Loucy (cell line): ENCODE results near the gene PLA2G4F.

Experiments used
- H2AFZ ChIP-seq: fragments of 200-600 bp; sonication (generic); 2 replicates; pipeline ENCODE4 v1.6.0; 2016; ENCODE audit warnings: antibody characterized with exemption, mild to moderate bottlenecking, low read length, moderate library complexity
- H3F3A ChIP-seq: fragments of 200-600 bp; 2 replicates; pipeline ENCODE4 v1.6.0; 2016; ENCODE audit warnings: antibody characterized with exemption, low read depth, mild to moderate bottlenecking
- H3K27me3 ChIP-seq: fragments of 200-600 bp; sonication (generic); 2 replicates; pipeline ENCODE4 v1.6.1; 2014; ENCODE audit warnings: low read length, mild to moderate bottlenecking; ENCODE audit not compliant: insufficient read depth, poor library complexity, severe bottlenecking
- H3K36me3 ChIP-seq: fragments of 200-600 bp; sonication (generic); 2 replicates; pipeline ENCODE4 v1.6.1; 2016; ENCODE audit warnings: low read length; ENCODE audit not compliant: insufficient read depth
- H3K4me1 ChIP-seq: fragments of 200-600 bp; sonication (generic); 2 replicates; pipeline ENCODE4 v1.5.1; 2014; ENCODE audit warnings: low read length, mild to moderate bottlenecking; ENCODE audit not compliant: insufficient read depth, poor library complexity, severe bottlenecking
- H3K4me2 ChIP-seq: fragments of 200-600 bp; sonication (generic); 2 replicates; pipeline ENCODE4 v1.6.0; 2014; ENCODE audit warnings: antibody characterized with exemption, low read length, low read depth, mild to moderate bottlenecking; ENCODE audit not compliant: poor library complexity, severe bottlenecking
- H3K4me3 ChIP-seq: fragments of 200-600 bp; sonication (generic); 2 replicates; pipeline ENCODE4 v1.5.1; 2014; ENCODE audit warnings: low read length, mild to moderate bottlenecking, mixed read lengths; ENCODE audit not compliant: poor library complexity, severe bottlenecking
- H3K79me2 ChIP-seq: fragments of 200-600 bp; sonication (generic); 2 replicates; pipeline ENCODE4 v1.6.1; 2014; ENCODE audit warnings: low read length; ENCODE audit not compliant: insufficient read depth
- H3K9ac ChIP-seq: fragments of 200-600 bp; sonication (generic); 2 replicates; pipeline ENCODE4 v1.6.0; 2014; ENCODE audit warnings: mild to moderate bottlenecking, low read depth, low read length, moderate library complexity; ENCODE audit not compliant: poor library complexity, severe bottlenecking
- H3K9me2 ChIP-seq: fragments of 200-600 bp; sonication (generic); replicated peaks from 2 replicates; pipeline ENCODE4 v1.6.1; 2016; ENCODE audit warnings: low read depth, low read length, mixed read lengths
- H3K9me3 ChIP-seq: fragments of 200-600 bp; sonication (generic); 2 replicates; pipeline ENCODE4 v1.6.1; 2014; ENCODE audit warnings: mild to moderate bottlenecking, antibody characterized with exemption, low read length, low read depth; ENCODE audit not compliant: insufficient read depth
- H4K20me1 ChIP-seq: fragments of 200-600 bp; sonication (generic); 2 replicates; pipeline ENCODE4 v1.6.0; 2014; ENCODE audit warnings: antibody characterized with exemption, low read length, mild to moderate bottlenecking; ENCODE audit not compliant: insufficient read depth, poor library complexity, severe bottlenecking
- EZH2phosphoT487 ChIP-seq: fragments of 200-600 bp; IDR thresholded peaks from 2 replicates; pipeline ENCODE4 v1.6.1; 2018; ENCODE audit warnings: antibody characterized with exemption, mild to moderate bottlenecking, moderate library complexity, borderline replicate concordance
- TF ChIP-seq, protein P1 (sequence below): fragments of 200-600 bp; sonication (generic); conservative IDR thresholded peaks from 2 replicates; pipeline ENCODE4 v1.5.1; 2014; ENCODE audit warnings: mild to moderate bottlenecking, antibody characterized with exemption, low read length

The PLA2G4F gene

GRCh38 chr15:42154956-42155355, 1.5 kb downstream of the PLA2G4F start:
- no peaks in the 10 kb centered on the region for H3K9me3 ChIP-seq
- no peak overlapping the region for H2AFZ ChIP-seq
- no peaks in the 10 kb centered on the region for H3F3A ChIP-seq
- no peak overlapping the region for H3K4me2 ChIP-seq
- no peaks in the 10 kb centered on the region for H3K9me2 ChIP-seq
- peaks cover 9% of the 10 kb centered on the region; the same call in 1 of the 2 replicates for H3K36me3 ChIP-seq
- no peaks in the 10 kb centered on the region for H3K79me2 ChIP-seq
- H3K27me3 ChIP-seq = no peaks in the 10 kb centered on the region
- TF ChIP-seq EZH2phosphoT487 = no peak
- TF ChIP-seq, protein P1, sequence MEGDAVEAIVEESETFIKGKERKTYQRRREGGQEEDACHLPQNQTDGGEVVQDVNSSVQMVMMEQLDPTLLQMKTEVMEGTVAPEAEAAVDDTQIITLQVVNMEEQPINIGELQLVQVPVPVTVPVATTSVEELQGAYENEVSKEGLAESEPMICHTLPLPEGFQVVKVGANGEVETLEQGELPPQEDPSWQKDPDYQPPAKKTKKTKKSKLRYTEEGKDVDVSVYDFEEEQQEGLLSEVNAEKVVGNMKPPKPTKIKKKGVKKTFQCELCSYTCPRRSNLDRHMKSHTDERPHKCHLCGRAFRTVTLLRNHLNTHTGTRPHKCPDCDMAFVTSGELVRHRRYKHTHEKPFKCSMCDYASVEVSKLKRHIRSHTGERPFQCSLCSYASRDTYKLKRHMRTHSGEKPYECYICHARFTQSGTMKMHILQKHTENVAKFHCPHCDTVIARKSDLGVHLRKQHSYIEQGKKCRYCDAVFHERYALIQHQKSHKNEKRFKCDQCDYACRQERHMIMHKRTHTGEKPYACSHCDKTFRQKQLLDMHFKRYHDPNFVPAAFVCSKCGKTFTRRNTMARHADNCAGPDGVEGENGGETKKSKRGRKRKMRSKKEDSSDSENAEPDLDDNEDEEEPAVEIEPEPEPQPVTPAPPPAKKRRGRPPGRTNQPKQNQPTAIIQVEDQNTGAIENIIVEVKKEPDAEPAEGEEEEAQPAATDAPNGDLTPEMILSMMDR = no peak
- H3K9ac ChIP-seq = no peak overlapping the region
- no peaks in the 10 kb centered on the region for H4K20me1 ChIP-seq
- H3K4me1 ChIP-seq = peaks cover 4% of the 10 kb centered on the region
- H3K4me3 ChIP-seq = no peak overlapping the region

- Histone ChIP-seq H3K9me3 (no peaks in the 10 kb centered on the region), H3K9me2 (no peaks in the 10 kb centered on the region), H4K20me1 (no peaks in the 10 kb centered on the region), H3K4me1 (peaks cover 4% of the 10 kb centered on the region), H3F3A (no peaks in the 10 kb centered on the region), H3K36me3 (peaks cover 3% of the 10 kb centered on the region; the same call in 1 of the 2 replicates), H2AFZ (no peak overlapping the region), H3K4me3 (no peak overlapping the region), H3K9ac (no peak overlapping the region), H3K27me3 (no peaks in the 10 kb centered on the region), H3K4me2 (no peak overlapping the region), H3K79me2 (no peaks in the 10 kb centered on the region)
- TF ChIP-seq, protein P1 = no peak
- no peak for TF ChIP-seq EZH2phosphoT487
Observed at GRCh38 chr15:42154212-42154941, 2.1 kb downstream of the PLA2G4F start.

GRCh38 chr15:42153874-42154211, 2.6 kb downstream of the PLA2G4F start:
- H2AFZ ChIP-seq = no peak overlapping the region
- H3K4me3 ChIP-seq = no peak overlapping the region
- no peaks in the 10 kb centered on the region for H3K27me3 ChIP-seq
- no peaks in the 10 kb centered on the region for H3K79me2 ChIP-seq
- H3K36me3 ChIP-seq = no peaks in the 10 kb centered on the region; the same call in 1 of the 2 replicates
- H3K9me2 ChIP-seq = no peaks in the 10 kb centered on the region
- H3K9me3 ChIP-seq = no peaks in the 10 kb centered on the region
- no peaks in the 10 kb centered on the region for H4K20me1 ChIP-seq
- TF ChIP-seq, protein P1 = no peak
- no peak for TF ChIP-seq EZH2phosphoT487
- H3F3A ChIP-seq = no peaks in the 10 kb centered on the region
- no peak overlapping the region for H3K9ac ChIP-seq
- no peak overlapping the region for H3K4me2 ChIP-seq
- peaks cover 4% of the 10 kb centered on the region for H3K4me1 ChIP-seq
